Activated CD4-positive, CD25-positive, alpha-beta regulatory T cell treated with anti-CD3 and anti-CD28 coated beads, Interleukin-2, amount 50 U/mL, for 16 hours (primary cell): ENCODE data around the gene SLC2A9.
"Not testable (repeated sequence)": the region's sequence is repeated elsewhere in the genome, so short reads cannot be mapped to it uniquely, and the experiment has no call there.

Experiments
- DNase-seq: peaks from one replicate; pipeline ENCODE4 v3.0.0-alpha.2; 2020; ENCODE audit warnings: low read depth, low spot score

SLC2A9 gene

GRCh38 chr4:9826551-9826950, 194.7 kb downstream of the SLC2A9 start:
- no peak for DNase-seq

- no peak for DNase-seq
Observed at GRCh38 chr4:9825049-9825448, 196.2 kb downstream of the SLC2A9 start.

GRCh38 chr4:9820343-9820742, 201.0 kb downstream of the SLC2A9 start:
- DNase-seq, result no peak

- DNase-seq, result no peak
Observed at GRCh38 chr4:9816285-9816684, 205.0 kb downstream of the SLC2A9 start.

GRCh38 chr4:9812501-9813340, 208.6 kb downstream of the SLC2A9 start:
- DNase-seq, result no peak

- no peak for DNase-seq
Observed at GRCh38 chr4:9811806-9812205, 209.5 kb downstream of the SLC2A9 start.

- DNase-seq, result no peak
Observed at GRCh38 chr4:9808077-9808476, 213.2 kb downstream of the SLC2A9 start.

GRCh38 chr4:9804918-9805317, 216.4 kb downstream of the SLC2A9 start:
- DNase-seq, result no peak

- DNase-seq, result no peak
Observed at GRCh38 chr4:9800848-9801247, 220.4 kb downstream of the SLC2A9 start.

- not testable (repeated sequence) for DNase-seq
Observed at GRCh38 chr4:9796641-9797040, 224.7 kb downstream of the SLC2A9 start.

GRCh38 chr4:9792381-9792780, 228.9 kb downstream of the SLC2A9 start:
- DNase-seq, result no peak

GRCh38 chr4:9785891-9786290, 235.4 kb downstream of the SLC2A9 start:
- not testable (repeated sequence) for DNase-seq

GRCh38 chr4:9782136-9782436, 239.2 kb downstream of the SLC2A9 start:
- no peak for DNase-seq

- no peak for DNase-seq
Observed at GRCh38 chr4:9781343-9782135, 239.8 kb downstream of the SLC2A9 start, which contains the start of gene DRD5. TSS of gene DRD5 (plus strand) at chr4:9781634. CDS start at chr4:9782030, 396 bp downstream.
